RKO (cell line): ENCODE measurements around the gene ELMOD3.
"Not testable (repeated sequence)": the region's sequence is repeated elsewhere in the genome, so short reads cannot be mapped to it uniquely, and the experiment has no call there.

ENCODE experiments used
- DNase-seq: peaks from one replicate; pipeline ENCODE4 v3.0.0-alpha.2; 2016; ENCODE audit warnings: low spot score

ELMOD3 gene

DNA sequence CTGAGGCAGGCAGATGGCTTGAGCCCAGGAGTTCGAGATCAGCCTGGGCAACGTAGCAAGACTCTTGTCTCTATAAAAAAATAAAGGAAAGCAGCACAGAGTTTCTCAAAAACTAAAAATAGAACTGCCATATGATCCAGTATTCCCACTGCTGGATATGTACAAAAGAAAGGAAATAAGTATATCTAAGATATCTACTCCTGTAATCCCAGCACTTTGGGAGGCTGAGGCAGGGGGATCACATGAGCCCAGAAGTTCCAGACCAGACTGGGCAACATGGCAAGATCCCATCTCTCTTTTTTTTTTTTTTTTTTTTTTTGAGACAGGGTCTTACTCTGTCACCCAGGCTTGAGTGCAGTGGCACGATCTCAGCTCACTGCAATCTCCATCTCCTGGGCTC lies 24.9 kb upstream of the ELMOD3 start:
- not testable (repeated sequence) for DNase-seq

DNA sequence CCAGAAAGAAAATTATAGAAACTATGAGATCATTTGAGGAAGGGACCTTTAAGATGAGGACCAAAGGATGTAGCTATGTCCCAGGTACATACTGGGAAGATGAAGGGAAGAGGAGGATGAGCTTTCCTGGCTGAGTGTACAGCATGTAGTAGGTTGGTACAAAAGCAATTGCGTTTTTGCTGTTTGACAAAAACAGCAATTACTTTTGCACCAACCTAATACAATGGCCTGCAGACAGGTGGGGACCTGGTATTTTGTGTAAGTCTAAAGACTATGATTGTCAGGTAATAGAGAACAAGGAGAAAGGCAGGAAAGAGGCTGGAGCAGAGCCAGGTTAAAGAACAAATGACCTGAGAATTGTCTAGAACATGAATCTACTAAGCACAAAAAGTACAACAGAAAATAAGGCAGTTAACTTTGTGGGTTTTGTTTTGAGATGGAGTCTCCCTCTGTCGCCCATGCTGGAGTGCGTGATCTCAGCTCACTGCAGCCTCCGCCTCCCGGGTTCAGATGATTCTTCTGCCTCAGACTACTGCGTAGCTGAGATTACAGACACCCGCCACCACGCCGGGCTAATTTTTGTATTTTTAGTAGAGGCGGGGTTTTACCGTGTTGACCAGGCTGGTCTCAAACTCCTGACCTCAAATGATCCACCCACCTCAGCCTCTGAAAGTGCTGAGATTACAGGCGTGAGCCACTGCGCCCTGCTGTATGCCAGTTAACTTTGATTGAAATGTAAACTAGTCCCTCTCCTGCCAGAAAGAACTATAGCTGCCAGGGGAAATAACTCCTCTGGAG lies 23.5 kb upstream of the ELMOD3 start:
- DNase-seq = no peak

DNA sequence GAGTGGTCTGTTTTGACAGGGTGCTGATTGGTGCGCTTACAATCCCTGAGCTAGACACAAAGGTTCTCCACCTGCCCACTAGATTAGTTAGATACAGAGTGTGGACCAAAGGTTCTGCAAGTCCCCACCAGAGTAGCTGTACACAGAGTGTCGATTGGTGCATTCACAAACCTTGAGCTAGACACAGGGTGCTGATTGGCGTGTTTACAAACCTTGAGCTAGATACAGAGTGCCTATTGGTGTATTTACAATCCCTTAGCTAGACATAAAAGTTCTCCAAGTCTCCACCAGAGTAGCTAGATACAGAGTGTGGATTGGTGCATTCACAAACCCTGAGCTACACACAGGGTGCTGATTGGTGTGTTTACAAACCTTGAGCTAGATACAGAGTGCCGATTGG lies 20.7 kb upstream of the ELMOD3 start:
- DNase-seq = not testable (repeated sequence)

DNA sequence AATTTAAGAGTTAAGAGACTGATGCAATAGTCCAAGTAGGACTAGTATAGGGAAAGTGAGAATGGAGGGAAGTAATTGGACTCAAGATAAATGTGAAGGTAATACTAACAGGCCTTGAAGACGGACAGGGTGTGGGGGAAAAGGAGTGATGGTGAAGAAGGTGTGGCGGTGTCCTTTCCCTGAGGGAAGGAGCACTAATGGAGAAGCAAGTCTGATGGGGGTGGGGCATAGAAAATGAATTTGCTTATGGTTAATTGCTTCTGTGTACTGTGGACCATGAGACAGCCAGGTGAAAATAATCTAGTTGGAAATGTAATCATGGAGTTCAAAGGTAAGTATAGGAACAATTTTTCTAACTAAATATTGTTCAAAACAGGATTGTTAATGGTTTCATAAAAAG lies 19.6 kb upstream of the ELMOD3 start:
- no peak for DNase-seq

DNA sequence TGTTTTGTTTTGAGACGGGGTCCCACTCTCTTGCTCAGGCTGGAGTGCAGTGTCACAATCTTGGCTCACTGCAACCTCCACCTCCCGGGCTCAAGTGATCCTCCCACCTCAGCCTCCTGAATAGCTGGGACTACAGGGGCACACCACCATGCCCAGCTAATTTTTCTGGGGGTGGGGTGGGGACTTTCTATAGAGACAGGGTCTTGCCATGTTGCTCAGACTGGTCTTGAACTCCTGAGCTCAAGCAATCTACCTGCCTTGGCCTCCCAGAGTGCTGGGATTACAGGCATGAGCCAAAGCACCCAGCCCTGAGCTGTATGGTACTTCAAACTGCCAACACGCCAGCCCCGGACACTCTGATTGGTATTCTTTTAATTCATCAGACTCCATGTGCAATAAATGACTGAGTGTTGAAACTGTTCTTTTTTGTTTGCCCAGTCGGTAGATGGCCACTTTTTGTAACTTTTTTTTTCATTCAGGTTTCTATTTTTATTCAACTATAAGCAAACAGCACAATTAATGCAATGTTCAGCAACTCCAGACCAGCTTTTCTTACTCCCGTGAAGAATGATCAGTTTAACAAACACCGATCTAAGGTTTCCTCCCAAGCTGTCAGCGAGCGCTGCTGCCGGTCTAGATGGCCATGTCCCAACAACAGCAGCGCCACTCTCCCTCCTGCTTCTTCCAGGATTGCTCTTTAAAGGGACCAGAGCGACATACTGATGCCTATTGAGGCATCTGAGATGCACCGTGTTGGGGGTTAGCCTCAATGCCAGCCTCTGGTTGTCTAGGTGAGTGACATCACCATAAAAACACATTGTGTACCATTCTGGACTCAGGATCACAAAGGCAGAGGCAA lies 14.3 kb upstream of the ELMOD3 start:
- DNase-seq = no peak

DNA sequence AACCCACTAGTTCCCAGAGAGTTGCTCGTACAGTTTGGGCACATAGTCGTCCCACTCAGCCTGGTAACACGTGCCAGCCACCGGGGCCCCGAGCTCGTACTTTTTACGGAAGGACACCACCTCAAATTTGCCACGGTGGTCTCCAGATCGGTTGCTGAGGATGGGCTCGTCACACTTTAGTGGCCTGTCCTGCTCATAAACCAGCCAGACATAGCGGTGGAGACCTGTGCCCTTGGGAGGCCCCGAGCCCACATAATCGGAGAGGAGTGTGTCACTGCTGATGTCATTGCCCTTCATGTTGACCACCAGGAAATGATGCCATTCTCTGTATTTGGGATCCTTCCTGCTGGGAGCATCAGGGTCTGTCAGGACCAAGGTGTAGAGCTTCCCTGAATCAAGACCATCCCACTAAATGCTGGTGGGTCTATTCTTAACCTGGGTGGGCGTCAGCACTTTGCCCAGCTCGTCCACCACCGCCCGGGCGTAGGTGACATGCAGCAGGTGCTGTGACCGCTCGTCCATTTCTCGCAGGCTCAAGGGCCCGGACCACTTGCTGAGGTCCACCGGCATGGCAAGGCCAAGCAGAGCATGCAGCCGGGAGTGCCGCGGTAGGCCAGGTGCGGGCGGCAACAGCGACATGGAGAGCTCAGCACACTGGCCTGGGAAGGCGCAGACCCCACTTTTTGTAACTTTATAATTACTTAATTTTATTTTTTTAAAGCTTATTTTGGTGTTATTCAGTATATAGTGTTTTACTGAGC lies 13.1 kb upstream of the ELMOD3 start:
- no peak for DNase-seq

DNA sequence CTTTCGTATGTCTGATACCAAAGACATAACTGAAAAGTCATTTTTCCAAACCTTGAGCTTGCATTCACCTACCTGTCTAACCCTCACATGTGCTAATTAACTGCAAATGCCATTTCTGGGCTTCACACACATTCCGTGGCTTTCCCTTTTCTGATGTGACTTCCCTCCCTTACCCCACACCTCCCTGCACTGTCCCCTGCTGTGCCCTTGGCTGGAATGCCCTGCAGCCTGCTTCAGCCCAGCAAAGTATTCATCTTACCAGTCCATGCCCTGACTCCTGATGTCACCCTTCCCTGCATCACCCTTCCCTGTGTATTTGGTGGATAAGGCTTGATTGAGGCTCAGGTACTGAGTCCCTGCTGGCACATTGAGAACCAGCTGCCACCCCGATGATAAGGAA lies 12.4 kb upstream of the ELMOD3 start:
- DNase-seq = no peak

DNA sequence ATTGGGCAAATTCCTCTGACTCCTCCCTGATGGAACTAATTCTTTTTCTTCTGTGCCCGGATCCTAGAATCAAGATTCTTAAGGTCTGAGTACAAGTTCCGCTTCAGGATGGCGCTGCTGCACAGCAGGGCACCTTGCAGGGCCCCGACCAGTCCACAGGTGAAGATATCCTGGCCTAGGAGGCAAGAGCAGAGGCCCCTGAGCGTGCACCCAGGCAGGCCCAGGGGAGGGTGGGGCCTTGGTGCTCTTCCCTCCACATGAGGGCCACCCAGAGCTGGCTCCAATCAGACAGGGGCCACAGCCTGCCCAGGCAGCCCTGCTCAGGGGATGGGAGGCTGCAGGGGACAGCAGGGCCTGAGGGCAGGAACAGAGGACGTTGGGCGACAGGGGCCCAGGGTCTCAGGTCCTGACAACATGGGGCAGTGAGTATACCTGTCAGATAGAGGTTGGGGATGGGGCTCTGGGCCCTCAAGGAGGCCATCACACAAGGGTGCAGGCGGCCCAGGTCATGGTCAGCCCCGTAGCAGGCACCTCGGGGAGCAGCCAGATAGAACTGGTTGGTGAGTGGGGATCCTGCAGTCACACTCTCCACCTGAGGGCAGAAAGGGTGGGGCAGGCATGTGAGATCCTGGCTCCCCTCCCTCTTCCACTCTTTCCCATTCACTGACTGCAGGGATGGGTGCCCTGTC lies 11.2 kb upstream of the ELMOD3 start:
- not testable (repeated sequence) for DNase-seq

DNA sequence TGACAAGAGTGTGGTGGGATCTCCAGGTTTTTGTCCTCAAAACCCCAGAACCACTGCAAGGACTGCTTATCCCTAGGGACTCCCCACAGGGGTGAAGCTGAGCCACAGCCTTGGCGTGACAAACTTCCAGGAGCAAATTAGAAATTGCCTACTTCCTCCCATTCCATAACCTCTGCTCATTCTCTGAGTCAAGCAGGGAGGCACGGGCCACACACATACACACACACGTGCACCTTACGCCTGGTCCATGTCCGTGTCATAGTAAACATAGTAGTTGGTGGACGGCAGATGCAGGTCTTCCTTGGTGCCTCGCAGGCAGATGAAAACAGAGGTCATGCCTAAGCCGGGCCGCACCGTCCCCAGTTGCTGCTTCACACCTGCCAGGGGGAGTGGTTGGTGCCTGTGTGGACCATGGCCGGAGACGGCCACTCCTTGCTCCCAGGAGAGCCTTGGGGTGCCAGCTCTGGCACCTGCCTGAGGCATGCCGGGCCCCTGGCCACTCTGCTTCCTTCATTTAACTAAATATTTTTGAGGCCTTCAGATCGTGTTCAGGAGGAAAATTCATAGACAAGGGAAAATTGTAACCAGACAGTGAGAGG lies 10.1 kb upstream of the ELMOD3 start:
- DNase-seq = no peak

DNA sequence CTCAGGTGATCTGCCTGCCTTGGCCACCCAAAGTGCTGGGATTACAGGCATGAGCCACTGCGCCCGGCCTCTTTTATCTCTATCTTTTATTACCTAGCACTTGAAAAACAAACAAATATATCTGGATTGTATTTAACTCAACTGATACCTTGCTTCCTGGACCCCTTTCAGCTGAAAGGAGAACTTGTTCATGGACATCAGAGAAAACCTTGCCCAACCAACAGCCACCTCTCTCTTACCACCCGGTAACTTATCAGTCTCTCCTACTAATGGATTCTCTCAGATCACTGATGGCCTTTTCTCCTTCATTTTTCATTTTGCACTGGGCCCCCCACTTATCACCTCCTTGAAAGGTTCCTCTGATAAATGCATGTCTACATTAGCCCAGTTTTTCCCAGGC lies 7.0 kb upstream of the ELMOD3 start:
- no peak for DNase-seq

DNA sequence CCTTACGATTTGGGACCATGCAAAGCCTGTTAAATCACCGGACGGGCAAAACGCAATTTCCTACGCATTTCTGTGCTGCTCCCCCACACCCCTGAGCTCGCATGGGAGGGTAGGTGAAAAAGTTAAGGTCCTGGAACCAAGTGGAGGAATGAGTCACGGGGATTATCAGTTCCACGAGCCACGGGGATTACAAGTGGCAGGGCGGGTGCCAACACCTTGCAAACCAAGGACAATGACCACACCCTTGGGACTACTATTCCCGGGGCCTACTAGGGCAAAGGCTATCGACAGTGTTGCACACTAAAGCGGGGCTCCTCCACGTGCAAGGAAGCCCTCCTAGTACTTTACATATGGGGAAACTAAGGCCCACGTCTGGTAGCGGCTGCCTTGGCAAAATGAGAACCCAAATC lies 688 bp upstream of the ELMOD3 start:
- peak; percentile 61 for DNase-seq

DNA sequence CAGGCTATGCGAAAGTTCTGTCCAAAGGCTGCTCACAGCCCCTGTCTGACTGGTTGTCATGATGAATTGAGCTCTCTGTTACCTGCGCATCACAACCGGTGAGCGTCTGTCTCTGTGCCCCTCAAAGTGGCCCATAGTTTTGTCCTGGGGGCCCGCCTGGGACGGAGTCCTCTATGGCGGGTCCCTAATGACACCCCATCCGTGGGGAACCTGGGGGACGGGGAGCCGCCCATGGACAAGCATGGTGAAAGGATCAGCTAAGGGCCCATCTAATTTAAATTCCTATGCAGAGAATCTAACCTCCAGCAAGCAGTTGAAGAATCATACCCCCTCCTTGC lies 473 bp downstream of the ELMOD3 start:
- no peak for DNase-seq

DNA sequence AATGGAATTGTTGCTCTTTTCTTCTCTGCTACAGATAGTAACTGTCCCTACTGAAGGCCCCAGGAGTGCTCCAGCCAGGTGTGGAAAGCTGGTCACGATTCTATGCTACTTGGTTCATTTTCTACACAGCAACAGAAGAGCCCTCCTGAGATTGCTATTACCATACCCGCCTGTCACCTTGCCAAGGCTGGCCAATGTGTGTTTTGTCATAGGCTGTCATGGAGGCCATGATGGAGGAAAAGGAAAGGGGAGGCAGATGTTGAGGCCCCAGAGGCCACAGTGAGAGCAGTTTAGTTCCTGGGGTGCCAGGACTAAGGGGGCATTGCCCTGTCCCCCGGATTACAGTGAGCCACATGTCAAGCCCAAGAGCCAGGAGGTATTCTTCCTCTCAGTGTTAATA lies 952 bp downstream of the ELMOD3 start:
- peak; percentile 30 for DNase-seq

DNA sequence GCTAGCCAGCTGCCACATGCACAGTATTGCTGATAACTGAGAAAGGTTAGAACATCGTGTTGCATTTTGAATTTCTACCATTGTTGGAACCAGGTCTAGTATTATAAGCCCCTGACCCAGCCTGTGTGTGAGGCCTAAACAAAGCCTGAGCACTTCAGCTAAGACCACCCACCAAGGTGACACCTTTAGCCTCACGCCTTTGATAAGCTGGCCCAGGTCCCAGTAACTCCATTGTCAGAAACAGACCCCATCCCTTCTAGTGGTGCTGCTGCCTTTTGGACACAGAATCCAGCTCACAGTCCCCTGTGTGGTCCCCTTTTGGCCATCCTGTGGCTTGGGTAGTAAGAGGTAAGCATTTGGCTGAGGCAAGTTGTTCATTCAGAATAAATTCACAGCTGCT lies 1.6 kb downstream of the ELMOD3 start:
- DNase-seq = no peak

DNA sequence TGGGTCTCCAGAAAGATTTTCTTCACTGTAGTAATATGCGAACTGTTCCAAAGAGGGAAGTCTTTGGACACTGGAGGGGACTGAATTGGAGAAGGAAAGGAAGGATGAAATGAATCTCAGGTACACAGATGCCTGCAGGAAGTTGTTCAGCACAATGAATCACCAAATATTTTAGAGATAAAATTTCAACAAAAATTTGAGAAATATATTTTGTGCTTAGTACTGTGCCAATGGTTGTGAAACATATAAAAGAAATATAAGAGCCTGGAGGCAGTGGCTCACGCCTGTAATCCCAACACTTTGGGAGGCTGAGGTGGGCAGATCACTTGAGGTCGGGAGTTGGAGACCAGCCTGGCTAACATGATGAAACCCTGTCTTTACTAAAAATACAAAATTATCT lies 3.2 kb downstream of the ELMOD3 start:
- no peak for DNase-seq

DNA sequence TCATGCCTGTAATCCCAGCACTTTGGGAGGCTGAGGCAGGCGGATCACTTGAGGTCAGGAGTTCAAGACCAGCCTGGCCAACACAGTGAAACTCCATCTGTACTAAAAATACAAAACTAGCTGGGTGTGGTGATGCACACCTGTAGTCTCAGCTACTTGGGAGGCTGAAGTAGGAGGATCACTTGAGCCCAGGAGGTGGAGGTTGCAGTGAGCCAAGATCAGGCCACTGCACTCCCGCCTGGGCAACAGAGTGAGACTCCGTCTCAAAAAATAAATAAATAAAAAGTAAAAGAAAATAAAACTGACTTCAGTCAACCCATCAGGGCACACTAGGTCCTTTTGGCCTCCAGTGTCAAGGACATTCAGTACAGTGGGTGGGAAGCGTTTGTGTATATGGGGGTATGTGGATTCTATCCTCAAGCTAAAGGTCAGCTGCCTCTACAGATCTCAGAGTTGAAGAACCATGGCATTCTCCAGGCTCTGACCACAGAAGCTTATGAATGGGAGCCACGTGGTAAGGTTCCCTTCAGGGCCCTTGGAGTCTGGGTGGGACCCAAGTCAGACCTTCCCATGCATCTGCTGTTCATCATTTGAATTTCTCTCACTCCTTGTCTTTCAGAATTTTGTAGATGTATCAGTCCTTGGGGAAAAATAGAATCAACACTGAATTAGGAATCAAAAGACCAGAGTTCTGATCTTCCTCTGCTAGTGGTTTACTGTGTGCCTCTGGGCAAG lies 8.3 kb downstream of the ELMOD3 start:
- not testable (repeated sequence) for DNase-seq

DNA sequence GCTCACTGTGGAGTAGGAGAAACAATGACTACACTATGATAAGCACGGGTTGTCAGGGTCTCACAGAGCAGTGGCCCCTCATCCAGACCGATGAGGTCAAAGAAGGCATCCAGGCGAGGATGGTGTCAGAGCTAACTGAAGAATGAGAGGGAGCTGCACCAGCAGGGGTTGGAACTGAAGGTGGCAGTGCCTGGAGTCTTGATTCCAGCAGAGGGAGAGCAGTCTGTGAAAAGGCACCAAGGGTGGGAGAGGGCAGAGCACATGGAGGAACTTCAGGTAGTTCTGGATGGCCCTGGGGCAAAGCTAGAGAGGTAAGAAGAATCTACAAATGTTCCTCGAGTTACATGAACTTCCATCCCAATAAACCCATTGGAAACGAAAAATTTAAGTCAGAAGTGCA lies 12.6 kb downstream of the ELMOD3 start:
- no peak for DNase-seq

DNA sequence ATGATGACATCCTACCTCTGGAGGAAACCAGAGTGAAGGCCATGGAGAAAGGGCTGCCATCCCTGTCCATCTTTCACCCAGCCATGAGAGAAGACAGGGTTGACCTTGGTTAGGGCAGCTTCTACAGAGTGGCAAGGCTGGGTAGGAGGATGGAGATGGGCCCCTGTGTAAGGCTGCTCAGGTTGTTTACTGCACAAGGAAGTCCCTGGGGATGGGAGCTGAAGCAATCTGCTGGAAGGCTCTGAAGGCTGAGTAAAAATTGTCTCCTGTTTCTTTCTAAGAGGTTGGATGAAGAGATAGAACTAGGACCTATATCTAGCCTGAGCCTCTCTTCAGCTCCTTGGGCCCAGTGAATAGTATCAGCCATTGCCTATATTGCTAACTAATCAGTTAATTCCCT lies 14.4 kb downstream of the ELMOD3 start:
- DNase-seq = no peak

DNA sequence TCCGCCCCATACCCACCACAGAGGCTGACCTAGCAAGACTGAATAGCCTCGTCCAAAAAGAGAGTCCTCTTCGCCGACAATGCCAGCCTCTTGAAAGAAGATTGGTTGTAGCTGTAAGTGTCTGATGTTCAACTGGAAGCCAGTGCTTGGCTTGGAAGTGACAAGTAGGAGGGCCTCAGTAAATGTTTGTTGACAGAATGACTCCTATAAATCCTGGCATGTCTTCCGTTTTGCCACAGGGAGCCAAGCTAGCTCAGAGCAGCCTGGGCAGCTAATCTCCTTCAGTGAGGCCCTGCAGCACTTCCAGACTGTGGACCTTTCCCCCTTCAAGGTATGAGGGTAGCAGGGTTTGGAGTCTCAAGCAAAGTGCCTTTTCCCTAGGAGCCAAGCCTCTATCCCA lies 14.9 kb downstream of the ELMOD3 start:
- no peak for DNase-seq

DNA sequence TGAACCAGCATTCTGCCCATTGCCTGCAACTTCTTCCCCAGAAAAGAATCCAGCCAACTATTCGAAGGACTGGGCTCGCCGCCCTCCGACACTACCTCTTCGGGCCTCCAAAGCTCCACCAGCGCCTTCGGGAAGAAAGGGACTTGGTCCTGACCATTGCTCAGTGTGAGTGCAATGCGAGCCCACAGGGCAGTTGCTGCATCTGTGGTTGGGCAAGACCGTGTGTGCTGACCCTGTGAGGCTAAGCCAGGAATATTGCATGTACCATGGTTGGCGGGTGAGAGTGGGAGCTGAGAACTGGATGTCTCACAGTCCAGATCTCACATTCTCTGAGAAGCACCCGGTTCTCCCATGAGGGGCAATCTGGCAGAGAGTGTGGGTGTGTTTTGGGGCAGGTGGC lies 16.5 kb downstream of the ELMOD3 start:
- no peak for DNase-seq
